ENCODE results near the gene FRYL. TPM values are rescaled to one million over a fixed set of nuclear protein-coding genes. Genes with fewer than 3 reads are reported as not detected.
A peak's percentile ranks its signal among the peaks of the same experiment; 100 is the strongest.

Gene FRYL
- polyA plus RNA-seq, 1 donor from 2014 or later, result 64.0 TPM

- Histone ChIP-seq H3K4me2 (ENCODE audit: low read length) (no peak overlapping the region), H3K79me2 (replicated peaks; ENCODE audit: insufficient read depth, low read length) (no peaks in the 10 kb centered on the region), H3K9me2 (ENCODE audit: insufficient read depth, low read length) (no peaks in the 10 kb centered on the region), H2AFZ (ENCODE audit: low read depth, low read length) (no peak overlapping the region), H3K9me3 (ENCODE audit: low read length) (no peaks in the 10 kb centered on the region), H3K4me3 (ENCODE audit: low read length) (no peak overlapping the region), H3F3A (ENCODE audit: insufficient read depth, low read length, poor library complexity, severe bottlenecking) (no peaks in the 10 kb centered on the region), H3K36me3 (ENCODE audit: insufficient read depth, low read length) (no peaks in the 10 kb centered on the region), H3K27me3 (ENCODE audit: insufficient read depth, low read depth, low read length) (no peaks in the 10 kb centered on the region), H4K20me1 (ENCODE audit: insufficient read depth) (no peaks in the 10 kb centered on the region), H3K9ac (ENCODE audit: low read length) (no peak overlapping the region), H3K27ac (ENCODE audit: low read length) (peak overlapping the region; percentile 28)
- TF ChIP-seq MXI1 (conservative IDR thresholded peaks at IDR 0.05; ENCODE audit: poor library complexity, severe bottlenecking), result no peak
- no peak for TF ChIP-seq SMC3 (conservative IDR thresholded peaks at IDR 0.05; ENCODE audit: poor library complexity)
- TF ChIP-seq, protein P1, sequence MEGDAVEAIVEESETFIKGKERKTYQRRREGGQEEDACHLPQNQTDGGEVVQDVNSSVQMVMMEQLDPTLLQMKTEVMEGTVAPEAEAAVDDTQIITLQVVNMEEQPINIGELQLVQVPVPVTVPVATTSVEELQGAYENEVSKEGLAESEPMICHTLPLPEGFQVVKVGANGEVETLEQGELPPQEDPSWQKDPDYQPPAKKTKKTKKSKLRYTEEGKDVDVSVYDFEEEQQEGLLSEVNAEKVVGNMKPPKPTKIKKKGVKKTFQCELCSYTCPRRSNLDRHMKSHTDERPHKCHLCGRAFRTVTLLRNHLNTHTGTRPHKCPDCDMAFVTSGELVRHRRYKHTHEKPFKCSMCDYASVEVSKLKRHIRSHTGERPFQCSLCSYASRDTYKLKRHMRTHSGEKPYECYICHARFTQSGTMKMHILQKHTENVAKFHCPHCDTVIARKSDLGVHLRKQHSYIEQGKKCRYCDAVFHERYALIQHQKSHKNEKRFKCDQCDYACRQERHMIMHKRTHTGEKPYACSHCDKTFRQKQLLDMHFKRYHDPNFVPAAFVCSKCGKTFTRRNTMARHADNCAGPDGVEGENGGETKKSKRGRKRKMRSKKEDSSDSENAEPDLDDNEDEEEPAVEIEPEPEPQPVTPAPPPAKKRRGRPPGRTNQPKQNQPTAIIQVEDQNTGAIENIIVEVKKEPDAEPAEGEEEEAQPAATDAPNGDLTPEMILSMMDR (IDR thresholded peaks at IDR 0.05; ENCODE audit: poor library complexity, severe bottlenecking), result no peak
- TF ChIP-seq EZH2 (IDR thresholded peaks at IDR 0.05; ENCODE audit: borderline replicate concordance, insufficient read depth, low read length, poor library complexity, severe bottlenecking), result no peak
- no peak for TF ChIP-seq EP300 (conservative IDR thresholded peaks at IDR 0.05; ENCODE audit: poor library complexity, severe bottlenecking)
- TF ChIP-seq, protein P2, sequence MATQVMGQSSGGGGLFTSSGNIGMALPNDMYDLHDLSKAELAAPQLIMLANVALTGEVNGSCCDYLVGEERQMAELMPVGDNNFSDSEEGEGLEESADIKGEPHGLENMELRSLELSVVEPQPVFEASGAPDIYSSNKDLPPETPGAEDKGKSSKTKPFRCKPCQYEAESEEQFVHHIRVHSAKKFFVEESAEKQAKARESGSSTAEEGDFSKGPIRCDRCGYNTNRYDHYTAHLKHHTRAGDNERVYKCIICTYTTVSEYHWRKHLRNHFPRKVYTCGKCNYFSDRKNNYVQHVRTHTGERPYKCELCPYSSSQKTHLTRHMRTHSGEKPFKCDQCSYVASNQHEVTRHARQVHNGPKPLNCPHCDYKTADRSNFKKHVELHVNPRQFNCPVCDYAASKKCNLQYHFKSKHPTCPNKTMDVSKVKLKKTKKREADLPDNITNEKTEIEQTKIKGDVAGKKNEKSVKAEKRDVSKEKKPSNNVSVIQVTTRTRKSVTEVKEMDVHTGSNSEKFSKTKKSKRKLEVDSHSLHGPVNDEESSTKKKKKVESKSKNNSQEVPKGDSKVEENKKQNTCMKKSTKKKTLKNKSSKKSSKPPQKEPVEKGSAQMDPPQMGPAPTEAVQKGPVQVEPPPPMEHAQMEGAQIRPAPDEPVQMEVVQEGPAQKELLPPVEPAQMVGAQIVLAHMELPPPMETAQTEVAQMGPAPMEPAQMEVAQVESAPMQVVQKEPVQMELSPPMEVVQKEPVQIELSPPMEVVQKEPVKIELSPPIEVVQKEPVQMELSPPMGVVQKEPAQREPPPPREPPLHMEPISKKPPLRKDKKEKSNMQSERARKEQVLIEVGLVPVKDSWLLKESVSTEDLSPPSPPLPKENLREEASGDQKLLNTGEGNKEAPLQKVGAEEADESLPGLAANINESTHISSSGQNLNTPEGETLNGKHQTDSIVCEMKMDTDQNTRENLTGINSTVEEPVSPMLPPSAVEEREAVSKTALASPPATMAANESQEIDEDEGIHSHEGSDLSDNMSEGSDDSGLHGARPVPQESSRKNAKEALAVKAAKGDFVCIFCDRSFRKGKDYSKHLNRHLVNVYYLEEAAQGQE (IDR thresholded peaks at IDR 0.05; ENCODE audit: borderline replicate concordance), result no peak
- no peak for TF ChIP-seq RAD21 (conservative IDR thresholded peaks at IDR 0.05)
- no peak for TF ChIP-seq POLR2AphosphoS5 (IDR thresholded peaks at IDR 0.05)
- no peak for TF ChIP-seq TAF1 (IDR thresholded peaks at IDR 0.05; ENCODE audit: low read depth)
Measured at GRCh38 chr4:48495941-48496340, 284.1 kb downstream of the FRYL start.

DNA sequence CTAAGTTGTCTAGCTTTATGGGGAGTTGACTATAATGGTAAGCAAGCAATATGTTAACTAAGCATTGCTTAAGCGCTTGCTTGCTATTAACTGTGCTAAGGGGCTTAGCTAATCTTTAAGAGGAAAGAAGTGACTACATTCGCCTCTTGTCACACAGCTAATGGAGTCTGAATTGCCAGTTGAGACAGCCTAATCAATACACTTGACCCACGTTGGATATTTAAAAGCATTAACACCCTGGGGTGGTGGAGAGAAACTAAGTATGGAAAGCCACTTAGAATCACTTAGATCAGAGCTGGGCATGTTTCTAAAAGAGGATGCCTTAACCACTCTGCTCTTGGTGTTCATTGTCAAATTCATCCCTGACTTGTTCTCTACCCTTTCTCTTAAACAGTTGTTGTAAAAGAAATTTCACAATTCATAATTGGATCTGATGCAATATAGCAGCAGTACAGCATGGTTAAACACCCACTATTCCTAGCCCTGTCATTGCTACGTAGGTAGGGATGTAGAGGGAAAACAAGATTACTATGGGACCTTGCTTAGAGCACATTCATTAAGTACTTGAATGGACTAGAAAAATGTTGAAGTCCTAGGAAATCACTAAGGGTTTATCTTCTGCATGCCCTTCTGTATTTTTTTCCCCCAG lies 286.5 kb downstream of the FRYL start:
- no peak for TF ChIP-seq EZH2 (IDR thresholded peaks at IDR 0.05; ENCODE audit: borderline replicate concordance, insufficient read depth, low read length, poor library complexity, severe bottlenecking)
- TF ChIP-seq SMC3 (conservative IDR thresholded peaks at IDR 0.05; ENCODE audit: poor library complexity), result no peak
- TF ChIP-seq EP300 (conservative IDR thresholded peaks at IDR 0.05; ENCODE audit: poor library complexity, severe bottlenecking), result peak; percentile 66
- no peak for TF ChIP-seq TAF1 (IDR thresholded peaks at IDR 0.05; ENCODE audit: low read depth)
- TF ChIP-seq, protein P2 (IDR thresholded peaks at IDR 0.05; ENCODE audit: borderline replicate concordance), result peak; percentile 72
- TF ChIP-seq MXI1 (conservative IDR thresholded peaks at IDR 0.05; ENCODE audit: poor library complexity, severe bottlenecking), result no peak
- peak; percentile 81 for TF ChIP-seq POLR2AphosphoS5 (IDR thresholded peaks at IDR 0.05)
- TF ChIP-seq, protein P1 (IDR thresholded peaks at IDR 0.05; ENCODE audit: poor library complexity, severe bottlenecking), result no peak
- TF ChIP-seq RAD21 (conservative IDR thresholded peaks at IDR 0.05), result no peak

More for the DNA sequence above, 286.5 kb downstream of the FRYL start:
- H3K27me3 ChIP-seq (ENCODE audit: insufficient read depth, low read depth, low read length), result peaks cover 17% of the 10 kb centered on the region
- no peaks in the 10 kb centered on the region for H3F3A ChIP-seq (ENCODE audit: insufficient read depth, low read length, poor library complexity, severe bottlenecking)
- peak overlapping the region; percentile 12 for H3K4me3 ChIP-seq (ENCODE audit: low read length)
- H2AFZ ChIP-seq (ENCODE audit: low read depth, low read length), result no peak overlapping the region
- H3K4me2 ChIP-seq (ENCODE audit: low read length), result peak overlapping the region; percentile 34
- H4K20me1 ChIP-seq (ENCODE audit: insufficient read depth), result no peaks in the 10 kb centered on the region
- peak overlapping the region; percentile 28 for H3K9ac ChIP-seq (ENCODE audit: low read length)
- H3K27ac ChIP-seq (ENCODE audit: low read length), result peak overlapping the region; percentile 75
- no peaks in the 10 kb centered on the region for H3K9me3 ChIP-seq (ENCODE audit: low read length)
- H3K79me2 ChIP-seq (replicated peaks; ENCODE audit: insufficient read depth, low read length), result peaks cover 14% of the 10 kb centered on the region
- H3K36me3 ChIP-seq (ENCODE audit: insufficient read depth, low read length), result no peaks in the 10 kb centered on the region
- H3K9me2 ChIP-seq (ENCODE audit: insufficient read depth, low read length), result no peaks in the 10 kb centered on the region
